NCI-H2171 (cell line): Measurements from ENCODE around the gene STARD13.
"Not testable (repeated sequence)": the region's sequence is repeated elsewhere in the genome, so short reads cannot be mapped to it uniquely, and the experiment has no call there.

ENCODE experiments used
- DNase-seq: peaks from one replicate; lab custom pipeline; 2025; lab: John Stamatoyannopoulos, UW

The STARD13 gene

DNA sequence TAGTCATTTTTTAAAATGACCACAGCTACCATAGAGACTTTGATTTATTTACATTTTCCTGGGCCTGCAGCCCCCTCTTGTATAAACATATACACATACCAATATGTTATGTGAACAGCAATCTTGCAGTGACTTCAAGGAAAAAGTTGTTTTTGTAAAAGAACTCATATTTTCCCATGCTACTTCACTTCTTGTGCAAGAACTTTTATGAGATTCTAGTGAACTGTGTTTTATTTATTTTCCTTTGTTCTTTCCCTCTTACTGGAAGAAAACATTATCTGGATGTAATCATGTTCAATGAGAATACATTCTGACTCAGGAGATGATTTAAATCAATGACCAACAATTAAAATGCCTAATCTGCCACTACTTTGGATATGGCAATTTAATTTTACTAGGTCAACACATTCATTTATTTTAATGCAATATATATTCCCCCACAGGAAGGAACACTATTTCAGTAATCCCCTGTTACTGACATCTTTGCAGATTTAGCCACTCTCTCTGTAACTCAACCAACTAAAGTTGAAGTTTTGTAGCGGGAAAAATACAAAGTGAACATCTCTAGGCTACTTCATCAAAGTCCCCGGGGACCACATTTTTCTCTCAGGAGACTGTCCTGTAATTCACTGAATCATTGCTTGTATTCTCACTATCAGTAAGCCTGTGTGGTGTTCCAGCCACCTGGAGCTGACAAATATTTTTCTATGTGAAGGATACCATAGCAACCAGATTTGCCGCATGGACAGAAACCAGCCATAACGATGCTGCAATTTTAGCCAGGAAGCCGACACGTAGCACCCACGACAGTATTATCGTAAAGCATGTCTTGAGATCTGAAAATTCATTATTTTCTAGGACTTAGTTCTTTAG lies 90.5 kb downstream of the STARD13 start:
- no peak for DNase-seq

DNA sequence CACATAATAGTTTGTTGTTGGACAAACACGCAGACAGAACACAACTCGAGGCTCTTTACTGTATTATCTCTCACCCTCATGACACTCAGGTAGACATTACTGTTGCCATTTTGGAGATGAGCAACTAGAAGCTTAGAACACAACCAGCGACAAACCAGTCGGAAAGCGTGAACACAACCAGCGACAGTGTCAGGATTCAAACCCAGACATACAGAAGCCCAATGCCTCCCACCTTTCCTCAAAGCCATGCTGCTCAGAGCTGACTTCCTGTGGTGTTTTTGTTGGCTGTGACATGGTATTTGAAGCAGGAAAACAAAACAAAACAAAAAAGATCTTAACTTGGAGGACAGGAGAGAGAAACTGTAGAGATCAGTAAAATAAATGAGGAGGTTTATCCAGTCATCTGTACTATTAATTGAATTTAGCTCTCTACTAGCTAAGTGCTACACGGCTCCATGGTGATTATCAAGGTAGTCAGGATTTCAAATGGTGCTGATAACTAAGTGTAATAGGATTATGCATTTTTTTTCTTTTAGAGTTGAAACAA lies 92.1 kb downstream of the STARD13 start:
- no peak for DNase-seq

DNA sequence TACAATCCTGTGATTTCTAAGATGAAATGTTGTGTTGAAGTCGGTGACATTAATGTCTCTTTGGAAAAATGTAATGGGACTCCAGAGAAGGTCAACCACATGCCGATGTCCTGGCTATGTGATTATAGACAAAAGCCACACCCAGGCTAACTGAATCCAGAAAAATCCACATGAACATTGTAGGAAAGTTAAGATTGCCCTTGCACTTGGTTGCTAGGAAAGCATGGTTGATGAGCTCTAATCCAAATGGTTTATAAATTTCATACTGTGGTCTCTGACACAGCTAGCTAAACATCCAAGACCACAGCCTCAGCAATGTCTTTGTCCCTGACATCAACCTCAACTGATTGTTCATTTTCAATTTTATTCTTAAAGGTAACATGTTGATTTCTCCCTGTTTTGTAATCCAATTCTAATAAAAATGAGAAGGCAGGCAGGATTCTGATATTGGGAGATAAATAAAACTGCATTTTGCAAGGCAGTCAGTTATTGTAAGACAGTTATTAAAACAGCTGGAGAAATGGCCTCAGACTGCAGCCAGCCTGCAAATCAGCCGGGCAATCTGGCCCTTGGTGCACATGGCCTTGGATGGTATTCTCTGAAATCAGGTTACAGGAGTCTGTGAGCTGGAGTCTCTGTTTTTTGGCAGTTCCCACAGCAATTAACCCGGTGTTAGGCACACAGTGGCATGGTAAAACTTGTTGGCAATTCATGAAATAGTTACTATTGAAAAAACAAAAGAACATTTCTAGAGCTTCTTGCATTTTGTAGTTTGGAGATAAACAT lies 93.9 kb downstream of the STARD13 start:
- no peak for DNase-seq

DNA sequence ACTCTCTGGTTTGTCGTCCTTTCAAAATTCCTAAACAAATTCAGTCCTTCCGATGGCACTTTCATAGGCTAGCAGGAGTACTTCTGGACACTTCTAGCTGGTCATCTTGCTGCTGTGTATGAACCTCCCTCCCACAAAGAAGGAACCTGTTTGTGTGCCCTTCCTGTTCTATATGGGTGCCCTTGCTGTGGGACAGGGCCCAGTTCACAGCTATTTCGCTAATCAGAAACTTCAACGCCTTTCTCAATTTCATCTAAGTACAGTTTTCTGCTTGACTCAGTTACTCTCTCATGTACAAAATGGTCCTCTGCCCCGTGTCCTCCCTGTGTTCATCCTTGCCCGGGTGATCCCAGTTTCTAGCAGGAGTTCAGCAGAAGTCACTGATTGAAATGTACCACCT lies 96.1 kb downstream of the STARD13 start:
- no peak for DNase-seq

DNA sequence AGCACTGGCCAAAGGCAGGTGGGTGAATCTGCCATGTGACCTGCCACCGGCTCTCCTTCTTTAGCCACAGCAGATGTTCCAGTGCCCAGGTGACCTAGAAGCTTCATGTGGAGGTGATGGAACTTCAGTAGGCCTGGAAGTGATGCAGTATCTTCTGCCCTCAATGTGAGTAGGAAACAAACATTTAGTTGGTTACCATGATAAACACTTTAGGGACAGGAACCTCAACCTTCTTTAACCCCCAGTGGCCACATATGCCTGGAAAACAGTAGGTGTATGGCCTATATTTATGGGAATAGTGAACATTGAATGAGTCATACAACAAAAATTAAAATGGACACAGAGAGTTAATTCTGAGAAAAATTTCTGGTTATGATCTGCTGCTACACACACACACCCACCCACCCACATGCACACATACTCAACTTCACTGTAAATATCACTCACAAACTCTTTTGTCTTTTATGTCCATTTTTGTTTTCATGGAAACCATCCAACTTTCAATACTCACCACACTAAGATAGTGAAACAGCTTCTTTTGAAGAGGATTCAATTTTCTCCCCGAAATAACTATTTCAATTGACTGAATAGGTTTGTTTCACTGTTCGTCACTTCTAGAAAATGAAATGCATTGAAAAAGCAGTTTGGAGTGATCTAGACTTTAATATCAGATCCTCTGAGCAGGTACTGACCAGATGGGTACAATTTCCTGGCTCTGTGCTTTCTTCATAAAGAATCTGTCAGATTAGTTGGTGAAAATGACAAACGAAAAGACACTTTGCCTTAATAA lies 97.3 kb downstream of the STARD13 start:
- DNase-seq: no peak

DNA sequence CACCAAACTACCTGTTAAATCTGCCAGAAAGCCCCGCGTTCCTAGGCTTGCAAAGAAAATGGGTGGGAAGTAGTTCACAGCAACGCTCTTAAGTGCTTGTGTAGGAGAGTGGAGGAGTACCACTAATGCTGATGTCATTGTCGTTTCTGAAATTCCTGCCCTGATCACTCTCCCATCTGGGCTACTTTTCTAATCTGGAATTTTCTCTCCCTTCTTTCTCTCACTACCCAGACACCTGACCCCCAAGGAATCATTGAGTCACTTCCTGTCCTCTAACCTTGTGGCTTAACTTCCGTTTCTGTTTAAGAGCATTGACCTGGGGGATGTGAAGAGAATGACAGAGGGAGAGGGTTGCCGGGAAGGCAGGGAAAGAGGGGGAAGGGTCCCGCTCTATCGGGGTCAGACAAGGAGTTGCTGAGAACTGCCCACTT lies 98.7 kb downstream of the STARD13 start:
- DNase-seq: no peak

DNA sequence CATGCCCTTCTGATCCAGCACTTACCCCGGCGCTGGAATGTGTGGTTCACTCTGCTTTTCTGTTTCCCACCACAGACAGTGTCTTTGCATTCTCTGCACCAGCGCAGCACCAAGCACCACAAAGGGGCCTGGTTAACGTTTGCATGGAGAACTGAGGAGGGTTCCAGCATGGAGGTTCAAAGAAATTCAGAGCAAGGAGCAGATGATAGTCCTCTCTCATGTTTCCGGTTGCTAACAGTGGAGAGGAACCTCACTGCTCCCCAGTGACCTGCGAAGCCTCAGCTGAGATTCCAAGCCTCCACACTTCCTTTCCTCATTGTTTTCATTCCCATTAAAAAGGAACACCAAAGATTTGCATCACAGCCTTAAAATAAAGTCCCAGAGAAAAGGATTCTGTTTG lies 99.7 kb downstream of the STARD13 start:
- DNase-seq: no peak

DNA sequence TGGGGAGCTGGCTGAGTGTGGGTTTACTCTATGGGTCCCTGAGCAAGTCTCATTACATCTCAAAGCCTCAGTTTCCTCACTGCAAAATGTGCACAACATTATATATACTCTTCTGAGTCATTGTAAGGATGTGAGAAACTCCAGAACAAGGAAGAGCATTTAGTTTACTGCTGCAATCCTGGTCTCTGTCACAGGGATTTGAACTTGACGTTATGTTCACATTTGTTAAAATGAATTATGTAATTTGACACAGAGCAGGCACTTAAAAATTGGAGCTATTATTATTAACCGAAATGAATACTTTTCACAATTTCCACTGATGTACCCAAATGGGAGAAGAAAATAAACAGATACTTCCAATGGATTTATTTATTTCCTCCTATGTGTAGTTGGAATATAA lies 101.0 kb downstream of the STARD13 start:
- DNase-seq: no peak

DNA sequence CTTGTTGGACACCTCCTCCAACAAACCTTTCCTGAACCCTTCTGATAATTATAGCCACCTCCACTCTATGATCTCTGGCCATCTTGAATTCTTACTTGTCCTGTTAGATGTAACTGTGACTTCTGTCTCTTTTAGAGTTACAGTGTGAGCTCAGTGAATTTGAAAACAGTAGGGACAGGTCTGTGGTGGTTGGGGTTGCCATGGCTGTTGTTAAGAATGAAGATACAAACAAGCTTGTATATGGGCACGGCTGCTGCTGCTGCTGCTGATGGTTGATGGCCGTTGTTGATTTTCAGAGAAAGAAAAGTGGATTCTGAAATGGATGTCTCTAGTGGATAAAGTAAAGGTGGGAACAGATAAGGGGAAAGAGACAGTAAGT lies 101.5 kb downstream of the STARD13 start:
- DNase-seq: no peak

DNA sequence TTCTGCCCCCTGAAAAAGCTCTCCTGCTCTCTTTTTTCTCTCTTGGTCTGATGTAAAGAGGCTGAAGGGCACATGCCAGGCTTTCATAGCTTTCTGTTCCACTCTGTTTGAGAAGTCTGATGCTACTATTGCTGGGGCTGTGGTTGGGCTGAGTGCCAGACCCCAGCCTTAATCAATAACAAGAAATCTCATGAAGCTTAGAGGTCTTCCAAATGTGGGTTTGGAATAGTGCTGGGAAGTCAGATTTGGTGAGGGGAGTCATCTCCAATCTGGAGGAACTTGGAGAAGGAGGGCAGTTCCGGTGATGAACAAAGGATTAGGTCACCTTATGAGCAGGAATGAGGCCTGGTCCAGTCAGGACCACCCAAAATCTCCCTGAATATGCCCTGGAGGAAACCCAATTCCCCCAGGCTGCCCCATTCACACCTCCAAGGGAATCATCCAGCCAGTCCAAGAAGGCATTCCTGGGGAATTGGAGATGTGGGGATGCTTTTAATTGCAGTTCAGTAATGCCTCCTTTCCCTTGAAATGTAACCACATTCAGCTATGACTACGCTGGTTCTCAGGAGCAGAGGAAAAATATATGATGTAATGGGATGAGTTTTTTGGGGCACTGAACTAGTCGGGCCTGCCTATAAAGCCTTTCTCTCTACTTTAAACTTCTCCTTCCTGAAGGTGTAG lies 102.0 kb downstream of the STARD13 start:
- no peak for DNase-seq

DNA sequence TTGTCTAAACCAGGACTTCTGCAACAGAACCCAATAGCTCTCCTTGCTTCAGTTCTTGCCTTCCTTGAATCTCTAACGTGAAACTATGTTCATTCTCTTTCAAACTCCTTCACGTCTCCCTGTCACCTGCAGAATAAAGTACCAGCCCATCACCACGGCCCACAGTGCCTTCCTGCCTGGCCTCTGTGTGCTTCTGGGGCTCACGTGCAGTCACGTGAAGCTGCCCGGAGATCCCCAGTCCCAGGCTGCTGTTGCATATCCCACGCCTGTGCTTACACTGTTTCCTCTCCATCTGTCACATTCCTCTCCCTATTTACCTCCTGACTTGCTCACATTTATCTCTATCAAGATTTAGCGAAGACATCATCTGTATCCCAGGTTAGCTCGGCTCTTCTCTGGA lies 102.8 kb downstream of the STARD13 start:
- DNase-seq: peak; percentile 17

DNA sequence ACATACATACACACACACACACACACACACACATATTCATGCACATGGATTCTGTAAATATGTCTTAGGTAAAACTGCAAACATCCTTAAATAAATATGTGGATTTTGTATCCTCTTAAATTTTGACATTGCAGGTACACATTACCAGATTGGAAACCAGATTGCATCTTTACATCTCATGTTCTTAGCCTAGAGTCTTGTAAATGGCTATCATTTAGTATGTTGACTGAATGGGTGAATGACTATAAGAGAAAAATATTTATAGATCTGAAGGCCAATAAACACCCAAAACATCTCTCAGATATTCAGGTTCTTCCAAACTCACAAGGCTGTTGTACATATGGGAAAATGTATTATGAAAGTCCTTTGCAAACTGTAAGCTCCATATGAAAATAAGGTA lies 104.3 kb downstream of the STARD13 start:
- no peak for DNase-seq

DNA sequence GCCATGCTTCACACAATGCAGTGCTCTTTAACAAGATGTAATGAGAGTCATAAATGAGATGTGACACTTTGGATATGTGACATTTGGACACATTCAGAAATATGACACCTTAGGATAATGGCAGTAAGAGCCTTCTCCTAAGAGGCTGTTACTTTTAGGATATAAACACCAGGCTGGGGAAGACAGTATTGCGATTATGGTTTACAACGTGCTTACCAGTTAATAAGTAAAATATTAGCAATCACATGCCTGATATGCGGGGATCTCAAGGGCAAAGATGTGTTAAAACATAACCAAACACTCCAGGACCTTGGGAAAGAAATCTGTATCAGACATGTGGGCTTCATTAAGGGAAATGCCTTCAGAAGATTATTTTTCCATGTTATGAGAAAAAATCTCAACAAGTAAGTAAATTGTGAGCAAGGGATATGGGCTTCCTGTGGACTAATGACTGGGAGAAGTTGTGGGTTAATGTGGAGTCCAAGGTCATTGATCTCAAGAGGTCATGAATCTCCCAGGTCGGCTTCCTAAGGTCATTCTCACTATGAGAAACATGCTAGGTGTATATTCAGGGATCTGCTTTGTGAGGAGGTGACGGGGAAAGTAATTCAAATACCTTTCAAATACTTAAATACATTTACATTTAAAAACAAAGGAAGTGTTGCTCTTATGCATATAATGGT lies 105.3 kb downstream of the STARD13 start:
- no peak for DNase-seq

DNA sequence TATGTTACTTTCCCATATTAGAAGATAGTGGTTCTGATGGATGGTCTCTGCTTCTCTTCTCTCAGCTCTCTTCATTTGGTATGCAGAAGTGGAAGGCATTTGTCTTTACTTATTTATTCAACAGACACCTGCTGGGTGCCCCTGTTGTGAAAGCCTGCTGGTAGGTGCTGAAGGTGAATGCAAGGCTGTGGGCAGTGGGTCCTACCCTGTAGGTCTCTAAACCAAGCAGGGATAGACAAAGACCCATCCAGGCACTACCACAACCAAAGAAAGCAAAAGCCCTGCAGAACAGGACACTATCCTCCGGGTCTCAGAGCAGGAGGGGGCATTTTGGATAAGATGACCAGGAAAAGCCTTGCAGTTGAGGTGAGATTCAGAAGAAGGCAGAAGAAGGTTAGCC lies 106.1 kb downstream of the STARD13 start:
- DNase-seq: no peak

DNA sequence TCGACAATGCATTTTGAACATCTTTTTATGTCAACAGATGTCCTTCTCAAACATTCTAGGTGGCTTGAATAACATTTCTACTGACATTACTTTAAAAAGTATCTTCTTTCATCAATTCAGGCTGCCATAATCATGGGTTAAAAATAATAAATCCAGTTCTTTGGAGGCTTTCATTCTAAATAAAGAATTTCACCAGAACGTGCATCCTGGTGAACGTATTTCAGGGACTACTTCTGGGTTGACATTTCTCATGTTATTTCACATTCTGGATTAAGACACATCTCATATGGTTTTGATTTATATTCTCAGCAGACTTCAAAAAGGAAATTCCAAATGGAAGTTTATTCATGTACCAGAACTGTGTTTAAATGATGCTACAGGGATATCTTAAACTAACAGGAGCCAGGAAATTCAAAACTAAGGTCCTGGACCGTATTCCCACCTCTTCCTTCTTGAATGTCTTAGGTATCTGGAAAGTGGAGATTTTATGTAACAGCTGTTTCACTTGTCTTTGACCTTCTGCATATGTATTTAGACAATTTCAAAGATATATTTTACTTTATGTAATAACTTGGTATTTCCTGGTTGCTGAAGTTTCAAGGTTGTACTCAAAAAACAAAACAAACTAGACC lies 107.2 kb downstream of the STARD13 start:
- no peak for DNase-seq

DNA sequence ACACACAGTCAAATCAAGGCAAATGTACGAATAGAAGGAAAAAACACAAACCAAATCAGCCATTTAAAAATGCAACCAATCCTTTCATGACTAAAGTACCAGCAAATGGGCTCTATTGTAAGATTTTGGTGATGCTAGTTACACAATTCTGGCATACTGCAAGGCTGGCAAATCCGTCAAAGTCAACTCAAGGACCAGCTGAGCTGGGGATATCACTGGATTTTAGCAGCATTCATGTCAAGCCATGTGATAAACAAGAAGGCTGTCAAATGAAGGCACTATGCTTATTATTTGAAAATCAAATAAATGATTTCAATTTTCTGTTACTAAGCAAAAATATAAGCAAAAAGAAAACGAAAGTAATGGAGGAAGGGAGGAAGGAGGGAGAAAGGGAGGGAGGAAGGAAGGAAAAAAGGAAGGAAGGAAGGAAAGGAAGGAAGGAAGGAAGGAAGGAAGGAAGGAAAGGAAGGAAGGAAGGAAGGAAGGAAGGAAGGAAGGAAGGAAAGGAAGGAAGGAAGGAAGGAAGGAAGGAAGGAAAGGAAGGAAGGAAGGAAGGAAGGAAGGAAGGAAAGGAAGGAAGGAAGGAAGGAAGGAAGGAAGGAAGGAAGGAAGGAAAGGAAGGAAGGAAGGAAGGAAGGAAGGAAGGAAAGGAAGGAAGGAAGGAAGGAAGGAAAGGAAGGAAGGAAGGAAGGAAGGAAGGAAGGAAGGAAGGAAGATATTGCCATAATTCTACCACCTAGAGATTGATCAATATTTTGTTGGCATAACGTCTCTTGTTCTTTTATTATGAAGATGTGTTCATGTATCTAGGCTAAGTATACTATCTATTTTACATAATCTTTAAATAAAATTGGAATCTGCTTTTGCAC lies 108.0 kb downstream of the STARD13 start:
- DNase-seq: not testable (repeated sequence)

DNA sequence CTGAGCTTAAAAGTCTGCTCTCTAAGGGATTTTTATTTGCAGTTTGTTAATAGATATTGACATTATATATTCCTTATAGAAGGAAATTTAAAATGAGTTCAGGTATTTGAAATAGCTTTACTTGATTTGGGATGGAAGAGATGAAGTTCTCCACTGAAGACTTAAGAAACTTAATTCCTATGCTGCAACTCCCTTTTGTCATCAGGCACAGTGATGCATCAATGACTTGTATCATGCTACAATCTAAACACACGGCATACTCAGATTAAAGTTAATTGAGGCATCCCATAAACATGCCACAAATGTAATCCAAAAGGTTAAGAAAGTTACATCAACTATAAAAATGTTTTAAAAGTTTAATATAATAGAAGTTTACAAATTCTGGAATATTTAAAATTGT lies 109.0 kb downstream of the STARD13 start:
- no peak for DNase-seq

DNA sequence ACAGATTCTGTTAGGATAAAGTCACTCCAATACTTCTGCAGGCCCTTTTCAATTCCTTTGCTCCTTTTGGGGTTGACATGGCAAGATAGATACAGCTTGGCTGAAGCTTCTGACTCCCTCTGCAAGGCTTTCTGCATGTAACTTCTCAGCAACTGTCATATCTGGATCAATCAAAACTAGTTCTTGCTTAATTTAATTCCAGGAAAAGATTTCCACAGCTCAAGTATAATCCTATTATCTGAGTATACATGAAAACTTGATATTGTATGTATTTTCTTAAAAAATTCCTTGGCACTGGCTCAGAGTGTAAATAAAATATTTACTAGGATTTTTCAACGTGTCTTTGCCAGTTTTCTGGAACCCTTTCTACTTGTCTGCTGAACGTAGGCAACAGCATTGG lies 109.6 kb downstream of the STARD13 start:
- no peak for DNase-seq

DNA sequence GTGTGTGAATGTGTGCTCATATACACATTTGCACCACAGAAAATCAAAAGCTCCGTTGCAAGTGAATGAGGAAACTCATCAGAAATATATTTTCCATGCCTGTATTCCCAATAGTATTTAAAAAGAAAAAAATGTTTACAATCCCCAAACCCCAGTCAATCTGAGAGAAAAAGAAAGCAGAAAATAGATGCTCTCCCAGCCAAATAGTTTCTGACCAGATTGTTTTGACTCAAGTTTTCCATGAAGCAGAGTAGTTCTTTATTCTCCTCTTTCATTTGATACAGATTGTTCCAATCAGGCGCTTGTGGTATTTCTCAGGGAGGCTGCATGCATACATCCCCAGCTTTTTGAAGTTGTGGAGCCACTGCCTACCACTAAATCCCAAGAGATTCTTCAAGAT lies 110.6 kb downstream of the STARD13 start:
- DNase-seq: no peak

DNA sequence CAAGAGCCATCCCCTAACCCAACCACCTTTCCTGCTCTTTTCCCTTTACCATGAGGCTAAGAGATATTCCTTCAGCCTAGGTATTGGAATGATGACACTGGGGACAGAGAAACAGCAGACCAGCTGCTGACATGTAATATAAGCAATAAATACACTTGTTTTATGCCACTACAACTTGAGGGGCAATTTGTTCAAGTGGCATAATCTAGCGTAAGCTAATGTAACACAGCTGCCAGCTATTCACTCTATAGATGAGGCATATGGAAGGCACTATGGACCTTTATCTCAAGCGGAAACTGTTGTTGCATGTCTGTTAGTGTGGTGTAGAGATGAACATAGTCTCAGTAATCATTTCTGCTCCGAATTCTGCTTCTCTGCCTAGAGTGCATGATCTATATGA lies 111.1 kb downstream of the STARD13 start:
- DNase-seq: peak; percentile 35
